GM19193 (cell line): ENCODE measurements around the gene CALML5.

Experiments used
- POLR2A ChIP-seq: IDR thresholded peaks from 4 replicates; pipeline ENCODE4 v1.6.1; 2011; ENCODE audit not compliant: insufficient read depth, insufficient read length; ENCODE audit errors: extremely low read depth

The CALML5 gene

GRCh38 chr10:5499493-5500140 lies at the start of gene CALML5:
CALML5 (minus strand) TSS chr10:5499570; CDS start chr10:5499438, 132 bp downstream.
- no peak for TF ChIP-seq POLR2A

- TF ChIP-seq POLR2A = no peak
Measured at GRCh38 chr10:5547931-5548660, 48.7 kb upstream of the CALML5 start.

- no peak for TF ChIP-seq POLR2A
Measured at GRCh38 chr10:5547681-5547930, 48.2 kb upstream of the CALML5 start.

GRCh38 chr10:5546891-5547680 lies 47.7 kb upstream of the CALML5 start:
- TF ChIP-seq POLR2A = no peak

GRCh38 chr10:5545778-5546710 lies 46.7 kb upstream of the CALML5 start:
- TF ChIP-seq POLR2A = no peak

- TF ChIP-seq POLR2A = no peak
Measured at GRCh38 chr10:5545426-5545777, 46.0 kb upstream of the CALML5 start.

GRCh38 chr10:5545011-5545410 lies 45.6 kb upstream of the CALML5 start:
- TF ChIP-seq POLR2A = no peak

GRCh38 chr10:5544216-5544805 lies 44.9 kb upstream of the CALML5 start:
- no peak for TF ChIP-seq POLR2A

- no peak for TF ChIP-seq POLR2A
Measured at GRCh38 chr10:5543623-5544022, 44.3 kb upstream of the CALML5 start.

GRCh38 chr10:5542100-5542499 lies 42.7 kb upstream of the CALML5 start:
- TF ChIP-seq POLR2A = no peak

GRCh38 chr10:5540891-5541290 lies 41.5 kb upstream of the CALML5 start:
- no peak for TF ChIP-seq POLR2A

- TF ChIP-seq POLR2A = no peak
Measured at GRCh38 chr10:5540080-5540479, 40.7 kb upstream of the CALML5 start.

- TF ChIP-seq POLR2A = no peak
Measured at GRCh38 chr10:5538892-5539651, 39.7 kb upstream of the CALML5 start.

- no peak for TF ChIP-seq POLR2A
Measured at GRCh38 chr10:5538446-5538845, 39.1 kb upstream of the CALML5 start.
